CD4-positive, alpha-beta T cell treated with Interleukin-12 subunit alpha and Interleukin-12 subunit beta, for 1 hour (primary cell): Measurements from ENCODE around the gene DDX47.
"Not testable (repeated sequence)": the region's sequence is repeated elsewhere in the genome, so short reads cannot be mapped to it uniquely, and the experiment has no call there.

Experiments used
- DNase-seq: peaks from one replicate; pipeline ENCODE4 v3.0.0-alpha.2; 2020

DDX47 gene

DNA sequence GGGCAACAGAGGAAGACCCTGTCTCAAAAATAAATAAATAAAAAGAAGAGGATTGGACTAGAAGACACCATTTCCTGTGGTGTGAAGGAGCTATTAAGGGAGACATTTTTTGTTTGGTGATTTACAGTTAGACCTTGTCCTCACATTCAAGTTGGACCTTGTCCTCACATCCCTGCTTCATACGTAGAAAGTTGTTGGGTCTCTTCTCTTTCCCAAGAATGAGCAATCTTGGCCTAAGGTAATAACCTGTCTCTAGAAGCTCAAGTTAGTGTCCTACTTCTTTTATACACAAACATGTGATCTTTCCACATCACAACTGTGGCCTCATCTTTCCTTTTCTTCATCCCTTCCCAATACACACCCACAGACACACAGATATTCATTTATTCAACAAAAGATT lies 14.7 kb upstream of the DDX47 start:
- no peak for DNase-seq

DNA sequence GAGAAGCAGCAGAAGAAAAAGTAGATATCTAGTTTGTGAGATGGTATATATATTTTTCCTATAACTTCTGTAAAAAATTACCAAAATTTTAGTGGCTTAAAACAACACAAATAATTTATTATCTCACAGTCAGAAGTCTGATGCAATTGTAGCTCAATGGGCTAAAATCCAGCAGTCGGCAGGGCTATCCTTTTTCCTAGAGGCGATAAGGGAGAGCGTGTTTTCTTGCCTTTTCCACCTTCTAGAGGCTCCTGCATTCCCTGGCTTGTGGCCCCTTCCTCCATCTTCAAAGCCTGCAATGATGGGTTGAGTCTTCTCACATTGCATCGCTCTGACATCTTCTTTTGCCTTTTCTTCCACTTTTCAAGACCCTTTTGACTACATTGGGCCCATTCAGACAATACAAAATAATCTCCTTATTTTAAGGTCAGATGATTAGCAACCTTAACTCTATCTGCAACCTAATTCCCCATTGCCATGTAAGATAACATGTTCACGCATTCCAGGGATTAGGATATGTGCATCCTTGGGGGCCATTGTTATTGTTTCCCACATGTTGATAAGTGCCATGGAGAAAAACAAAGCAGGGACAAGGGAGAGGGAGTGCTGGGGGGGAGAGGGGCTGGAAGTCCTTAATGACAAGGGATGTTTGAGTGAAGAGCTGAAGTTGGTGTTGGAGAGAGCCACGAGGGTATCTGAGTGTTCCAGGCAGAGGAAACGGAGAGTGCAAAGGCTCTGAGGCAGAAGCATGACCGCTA lies 13.8 kb upstream of the DDX47 start:
- DNase-seq: no peak

DNA sequence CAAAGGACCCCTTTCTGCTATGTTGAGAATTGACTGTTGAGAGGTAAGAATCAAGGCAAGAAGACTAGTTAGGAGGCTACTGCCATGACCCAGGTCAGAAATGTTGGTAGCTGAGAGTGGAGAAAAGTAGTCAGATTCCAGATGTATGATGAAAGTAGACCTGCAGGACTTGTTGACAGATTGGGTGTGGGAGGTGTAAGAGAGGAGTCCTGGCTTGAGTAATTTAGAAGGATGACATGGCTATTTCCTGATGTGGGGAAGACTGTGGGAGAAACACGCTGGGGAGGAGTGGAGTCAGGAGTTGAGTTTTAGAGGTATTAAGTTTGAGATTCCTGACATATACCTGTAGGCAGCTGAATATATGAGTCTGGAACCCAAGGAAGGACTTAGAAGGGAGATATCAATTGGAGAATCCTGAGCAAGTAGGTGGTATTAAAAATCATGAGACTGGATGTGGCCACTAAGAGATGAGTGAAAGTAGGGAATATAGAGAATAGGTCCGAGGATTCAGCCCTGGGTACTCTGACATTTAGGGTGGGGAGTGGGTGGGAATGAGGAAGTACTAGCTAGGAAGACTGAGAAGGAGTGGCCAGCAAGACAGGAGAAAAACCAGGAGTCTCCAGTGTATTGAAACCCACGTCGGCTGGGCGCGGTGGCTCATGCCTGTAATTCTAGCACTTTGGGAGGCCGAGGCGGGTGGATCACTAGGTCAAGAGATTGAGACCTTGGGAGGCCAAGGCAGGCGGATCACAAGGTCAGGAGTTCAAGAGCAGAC lies 12.6 kb upstream of the DDX47 start:
- no peak for DNase-seq

DNA sequence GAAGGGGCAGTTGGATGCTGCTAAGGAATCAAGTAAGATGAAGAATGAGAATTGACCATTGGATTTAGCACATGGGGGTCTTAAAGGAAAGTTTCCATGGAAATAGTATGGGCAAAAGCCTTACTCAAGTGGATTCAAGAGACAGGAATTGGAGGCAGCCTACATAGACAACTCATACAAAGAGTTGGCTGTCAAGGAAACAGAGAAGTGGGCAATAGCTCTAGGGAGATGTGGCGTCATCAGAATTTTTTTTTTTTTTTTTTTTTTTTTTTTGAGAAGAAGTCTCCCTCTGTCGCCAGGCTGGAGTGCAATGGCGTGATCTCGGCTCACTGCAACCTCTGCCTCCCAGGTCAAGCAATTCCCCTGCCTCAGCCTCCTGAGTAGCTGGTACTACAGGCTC lies 11.5 kb upstream of the DDX47 start:
- not testable (repeated sequence) for DNase-seq

DNA sequence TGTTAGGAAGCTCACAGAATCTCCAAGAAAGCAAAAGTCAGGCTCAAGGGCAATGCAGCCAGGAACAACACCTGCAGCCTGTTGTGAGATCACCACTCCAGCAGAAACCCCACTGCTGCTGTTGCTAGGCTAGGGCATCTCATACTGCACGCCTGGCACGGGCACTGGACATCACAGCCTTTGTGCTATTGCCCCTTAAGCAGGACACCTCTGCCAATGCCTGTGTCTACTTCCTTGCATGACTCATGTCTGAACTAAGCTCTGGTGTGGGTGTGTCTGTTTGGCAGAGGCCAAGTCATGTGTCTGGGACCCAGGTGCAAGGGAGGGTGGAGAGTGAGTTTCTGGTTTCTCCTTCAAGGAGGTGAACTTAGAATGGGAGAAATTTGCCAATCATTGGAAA lies 10.0 kb upstream of the DDX47 start:
- DNase-seq: peak; percentile 44

DNA sequence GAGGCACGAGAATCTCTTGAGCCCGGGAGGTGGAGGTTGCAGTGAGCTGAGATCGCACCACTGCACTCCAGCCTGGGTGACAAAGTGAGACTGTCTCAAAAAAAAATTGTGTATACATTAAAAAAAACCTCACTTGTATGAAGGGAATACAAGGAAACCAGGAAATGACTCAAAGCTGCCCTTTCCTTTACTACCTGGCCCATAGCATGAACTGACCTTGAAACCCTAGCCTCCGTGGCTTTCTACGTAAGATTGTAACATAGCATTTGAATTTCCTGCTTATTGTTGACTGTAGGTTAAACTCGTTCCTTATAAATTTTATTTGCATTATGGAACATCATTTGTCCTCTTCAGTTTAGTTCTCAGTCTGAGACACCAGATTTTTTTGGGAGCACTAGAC lies 9.1 kb upstream of the DDX47 start:
- DNase-seq: no peak

DNA sequence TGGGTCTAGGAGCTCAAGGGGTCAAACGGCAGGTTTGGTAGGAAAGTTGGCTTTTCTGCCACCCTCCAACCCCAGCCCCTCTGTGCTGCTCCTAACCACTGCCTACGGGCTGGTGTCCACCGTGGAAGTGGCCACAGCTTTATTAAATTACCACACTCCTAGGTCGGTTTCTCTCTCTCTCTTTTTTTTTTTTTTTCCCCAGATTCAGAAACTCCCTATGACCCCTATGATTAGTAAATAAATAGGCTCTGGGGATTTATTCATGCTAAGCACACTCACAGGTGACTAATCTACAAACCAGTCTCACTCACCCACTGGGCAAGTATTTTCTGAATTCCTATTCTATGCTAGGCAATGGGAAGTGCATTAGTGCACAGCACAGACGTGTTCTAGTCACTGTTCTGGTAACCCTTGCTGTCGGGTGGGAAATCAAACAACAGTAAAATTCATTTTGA lies 8.7 kb upstream of the DDX47 start:
- DNase-seq: no peak

DNA sequence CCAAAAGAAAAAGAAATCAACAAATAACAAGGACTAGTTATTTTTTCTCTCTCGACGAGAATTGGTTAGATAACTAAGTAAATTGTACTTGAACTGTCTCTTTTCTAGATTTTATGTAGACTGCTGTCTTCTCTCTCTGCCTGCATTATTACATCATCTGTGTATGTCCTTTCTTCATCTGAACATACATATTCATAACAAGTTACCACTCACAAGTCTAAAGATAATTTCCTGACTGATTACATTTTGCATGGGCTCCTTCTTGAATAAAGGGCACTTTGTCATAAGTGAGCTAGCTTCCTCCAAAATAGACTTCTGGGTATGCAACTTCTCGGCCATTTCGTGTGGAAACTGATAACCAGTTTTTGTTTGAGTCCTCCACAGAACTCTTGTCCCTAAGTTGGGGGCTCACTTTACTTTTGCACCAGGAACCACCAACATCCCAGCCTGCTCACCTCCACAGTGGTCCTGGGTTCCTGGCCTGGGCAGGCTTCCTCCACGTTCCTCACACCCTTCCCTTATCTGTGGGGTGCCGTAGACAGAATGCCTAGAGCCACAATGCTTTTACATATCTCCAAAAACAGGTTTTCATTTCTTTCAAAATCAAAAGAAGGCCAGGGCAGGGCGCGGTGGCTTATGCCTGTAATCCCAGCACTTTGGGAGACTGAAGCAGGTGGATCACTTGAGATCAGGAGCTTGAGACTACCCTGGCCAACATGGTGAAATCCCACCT lies 6.2 kb upstream of the DDX47 start:
- no peak for DNase-seq

DNA sequence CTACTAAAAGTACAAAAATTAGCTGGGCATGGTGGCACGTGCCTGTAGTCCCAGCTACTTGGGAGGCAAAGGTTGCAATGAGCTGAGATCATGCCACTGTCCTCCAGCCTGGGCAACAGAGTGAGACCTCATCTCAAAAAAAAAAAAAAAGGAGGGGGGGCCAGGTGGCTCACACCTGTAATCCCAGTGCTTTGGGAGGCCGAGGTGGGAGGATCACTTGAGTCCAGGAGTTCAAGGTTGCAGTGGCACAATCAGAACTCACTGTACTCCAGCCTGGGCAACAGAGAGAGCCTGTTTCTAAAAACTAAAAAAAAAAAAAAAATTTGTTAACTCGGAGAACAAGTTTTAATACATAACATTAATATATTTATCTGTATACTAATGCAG lies 5.6 kb upstream of the DDX47 start:
- not testable (repeated sequence) for DNase-seq

DNA sequence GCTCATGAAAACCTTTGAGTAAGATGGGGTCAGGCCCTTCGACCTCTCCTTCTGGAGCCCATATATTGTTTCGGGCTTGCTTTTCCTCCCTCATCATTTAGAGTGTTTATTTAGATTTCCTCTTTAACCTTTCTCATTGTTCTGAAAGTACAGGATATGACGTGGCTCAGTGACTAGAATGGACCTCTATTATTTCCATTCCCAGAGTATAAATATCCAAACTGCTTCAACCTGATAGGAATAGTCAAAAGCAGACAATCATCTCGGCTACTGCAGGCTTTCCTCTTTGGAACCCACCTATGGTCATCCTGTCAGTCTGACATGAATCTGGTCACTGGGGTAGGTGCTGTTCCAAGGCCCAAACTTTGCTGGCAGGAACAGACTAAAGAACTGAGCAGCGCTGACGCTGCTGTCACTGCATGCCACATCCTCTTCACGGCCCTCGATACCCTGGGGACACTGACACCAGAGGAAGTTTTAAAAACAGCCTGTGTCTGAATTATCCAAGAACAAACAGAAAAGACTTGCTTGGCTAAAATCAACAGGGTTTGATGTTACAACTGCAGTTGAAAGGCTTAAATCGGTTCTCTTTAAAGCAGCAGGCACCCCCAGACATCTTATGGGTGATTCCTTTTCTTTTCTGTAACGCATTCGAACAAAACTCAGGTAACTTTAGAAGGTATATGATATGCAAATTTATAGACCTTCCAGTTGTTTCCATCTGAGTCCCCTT lies 5.0 kb upstream of the DDX47 start:
- peak; percentile 77 for DNase-seq

DNA sequence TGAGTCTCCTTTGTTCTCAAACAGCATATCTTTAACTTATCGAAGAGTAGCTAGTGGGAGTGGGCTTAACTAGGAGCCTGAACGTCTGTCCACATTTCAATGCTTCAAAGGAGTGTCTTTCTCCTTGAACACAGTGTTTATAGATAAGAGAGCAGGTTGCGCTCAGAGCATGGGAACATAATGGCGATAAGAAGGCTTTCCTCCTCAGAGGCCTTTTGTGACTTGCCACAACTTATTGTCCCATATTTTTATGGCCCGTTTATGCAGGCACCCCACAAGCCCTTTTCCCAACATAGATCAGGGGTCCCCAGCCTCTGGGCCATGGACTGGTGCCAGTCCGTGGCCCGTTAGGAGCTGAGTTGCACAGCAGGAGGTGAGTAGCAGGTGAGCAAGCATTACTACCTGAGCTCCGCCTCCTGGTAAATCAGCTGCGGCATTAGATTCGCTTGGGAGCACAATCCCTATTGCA lies 2.6 kb upstream of the DDX47 start:
- no peak for DNase-seq

DNA sequence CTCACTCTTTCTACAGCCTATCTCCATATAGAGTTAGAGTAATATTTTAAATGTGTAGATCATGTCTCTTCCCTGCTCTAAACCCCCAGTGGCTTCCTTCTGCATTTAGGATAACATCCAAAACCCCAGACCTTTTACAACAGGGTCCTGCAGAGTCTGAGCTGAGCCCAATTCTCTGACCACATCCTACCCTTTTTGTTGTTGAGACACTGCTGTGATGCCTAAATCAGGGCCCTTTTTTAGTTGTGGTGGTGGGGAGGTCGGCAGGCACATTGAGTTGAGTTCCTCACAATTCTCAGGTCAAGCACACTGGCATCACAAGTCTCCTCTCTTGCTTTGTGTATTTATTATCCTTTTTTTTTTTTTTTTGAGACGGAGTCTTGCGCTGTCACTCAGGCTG lies 1.8 kb upstream of the DDX47 start:
- DNase-seq: no peak

DNA sequence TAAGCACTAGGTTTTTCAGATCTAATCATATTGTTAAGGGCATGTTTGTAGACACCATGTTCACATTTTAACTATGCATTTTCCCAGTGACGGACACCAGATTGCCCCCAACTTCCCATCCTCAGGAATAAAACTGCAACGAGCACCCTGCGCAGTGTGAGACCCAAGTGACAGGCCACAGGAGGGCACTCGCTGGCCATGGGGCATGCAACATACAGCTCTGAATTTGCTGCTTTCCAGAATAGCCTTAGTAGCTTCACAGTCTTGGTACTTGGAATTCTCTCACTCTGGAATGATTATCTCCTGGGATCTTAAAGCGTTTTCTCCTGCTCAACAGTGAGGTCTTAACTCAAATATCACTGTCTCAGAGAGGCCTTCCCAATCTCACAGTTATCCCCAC lies 972 bp upstream of the DDX47 start:
- no peak for DNase-seq

DNA sequence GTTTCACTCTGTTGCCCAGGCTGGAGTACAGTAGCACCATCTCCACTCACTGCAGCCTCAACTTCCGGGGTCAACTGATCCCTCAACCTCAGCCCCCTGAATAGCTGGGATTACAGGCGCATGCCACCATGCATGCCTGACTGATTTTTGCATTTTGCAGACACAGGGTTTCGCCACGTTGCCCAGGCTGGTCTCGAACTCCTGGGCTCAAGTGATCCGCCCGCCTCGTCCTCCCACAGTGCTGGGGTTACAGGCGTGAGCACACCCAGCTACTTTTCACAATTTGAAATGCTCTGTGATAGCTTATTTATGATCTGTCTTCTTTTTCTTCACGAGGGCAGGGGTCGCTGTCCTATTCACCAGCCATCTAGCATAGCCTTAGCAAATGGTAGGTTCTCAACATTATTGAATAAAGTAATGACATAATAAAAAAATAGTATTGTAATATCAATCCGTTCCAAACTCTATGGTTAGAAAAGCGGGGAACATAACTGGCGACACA lies 477 bp upstream of the DDX47 start:
- no peak for DNase-seq

DNA sequence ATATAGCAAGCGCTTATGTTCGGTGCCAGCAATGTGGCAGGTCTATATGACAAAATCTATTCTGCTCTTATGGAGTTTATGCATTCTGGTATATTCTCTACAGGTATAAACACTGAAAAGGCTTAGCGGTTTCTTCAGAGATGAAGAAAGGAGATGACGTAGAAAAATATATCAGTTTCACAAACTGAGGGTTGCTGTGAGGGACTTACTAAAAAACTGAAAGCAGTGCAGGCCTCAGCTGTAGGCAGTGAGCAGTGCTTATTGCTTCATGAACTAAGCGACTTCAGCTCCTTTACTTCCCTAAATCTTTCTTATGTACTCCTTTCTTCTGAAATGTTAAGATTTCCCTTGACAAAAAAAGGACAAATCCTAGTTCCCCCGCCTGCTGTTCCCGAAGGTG lies 4.5 kb downstream of the DDX47 start:
- no peak for DNase-seq

DNA sequence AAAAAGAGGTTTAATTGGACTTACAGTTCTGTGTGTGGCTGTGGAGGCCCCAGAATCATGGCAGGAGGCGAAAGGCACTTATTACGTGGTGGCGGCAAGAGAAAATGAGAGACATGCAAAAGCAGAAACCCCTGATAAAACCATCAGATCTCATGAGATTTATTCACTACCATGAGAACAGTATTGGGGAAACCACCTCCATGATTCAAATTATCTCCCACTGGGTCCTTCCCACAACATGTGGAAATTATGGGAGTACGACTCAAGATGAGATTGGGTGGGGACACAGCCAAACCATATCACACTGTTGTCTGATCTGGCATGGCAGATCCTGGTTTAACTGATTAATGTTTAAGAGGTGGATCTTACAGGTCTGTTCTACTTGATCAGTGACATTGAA lies 5.6 kb downstream of the DDX47 start:
- no peak for DNase-seq

DNA sequence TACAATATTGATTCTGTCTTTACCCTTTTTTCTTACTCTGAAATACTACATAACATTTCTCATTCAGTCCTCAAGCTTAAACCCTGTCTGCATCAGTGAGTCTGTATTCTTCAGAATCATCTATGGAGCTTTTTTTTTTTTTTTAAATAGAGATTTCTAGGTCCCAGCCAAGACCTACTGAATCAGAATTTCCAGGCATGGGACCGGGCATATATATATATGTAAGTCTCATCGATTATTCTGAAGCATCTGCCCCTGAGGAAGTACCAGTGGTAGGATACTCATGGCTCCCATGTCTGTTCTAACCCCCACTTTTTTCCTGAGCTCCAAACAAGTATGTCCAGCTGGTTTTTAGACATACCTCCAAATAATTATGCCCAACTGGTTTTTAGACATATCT lies 6.1 kb downstream of the DDX47 start:
- no peak for DNase-seq

DNA sequence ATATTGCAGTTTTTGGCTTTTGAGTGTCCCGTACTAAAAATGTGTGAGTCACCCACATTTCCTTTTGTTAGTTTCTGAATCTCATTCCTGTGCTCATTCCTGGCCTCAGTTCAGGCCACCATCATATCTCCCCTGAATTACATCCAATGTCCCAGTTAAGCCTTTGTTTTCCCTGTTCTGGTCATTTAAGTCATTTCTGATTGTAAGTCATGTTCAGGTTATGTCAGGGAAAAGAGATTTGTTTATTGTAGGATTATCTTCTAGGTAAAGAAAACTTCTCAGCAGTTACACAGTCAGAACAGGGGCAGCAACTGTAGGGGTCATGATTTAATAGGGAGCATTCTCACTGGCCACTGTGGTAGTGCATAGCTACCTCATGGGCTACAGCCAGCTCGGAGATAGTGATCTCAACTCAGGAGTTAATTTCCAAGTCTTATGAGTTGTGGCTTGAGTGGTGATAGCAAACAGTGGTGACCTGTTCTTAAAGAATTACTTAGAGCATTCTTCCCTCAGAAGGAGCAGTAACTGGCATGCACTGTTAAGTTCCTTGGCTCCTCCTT lies 6.7 kb downstream of the DDX47 start:
- no peak for DNase-seq

DNA sequence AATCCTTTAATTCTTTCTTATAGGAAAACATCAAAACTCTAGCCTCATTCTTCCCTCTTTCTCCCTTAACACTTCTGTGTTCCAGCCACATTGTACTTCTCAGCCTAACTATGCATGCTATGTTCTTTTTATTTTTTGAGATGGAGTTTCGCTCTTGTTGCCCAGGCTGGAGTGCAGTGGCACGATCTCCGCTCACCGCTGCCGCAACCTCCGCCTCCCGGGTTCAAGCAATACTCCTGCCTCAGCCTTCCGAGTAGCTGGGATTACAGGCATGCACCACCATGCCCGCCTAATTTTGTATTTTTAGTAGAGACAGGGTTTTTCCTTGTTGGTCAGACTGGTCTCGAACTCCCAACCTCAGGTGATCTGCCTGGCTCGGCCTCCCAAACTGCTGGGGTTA lies 7.2 kb downstream of the DDX47 start:
- DNase-seq: not testable (repeated sequence)

DNA sequence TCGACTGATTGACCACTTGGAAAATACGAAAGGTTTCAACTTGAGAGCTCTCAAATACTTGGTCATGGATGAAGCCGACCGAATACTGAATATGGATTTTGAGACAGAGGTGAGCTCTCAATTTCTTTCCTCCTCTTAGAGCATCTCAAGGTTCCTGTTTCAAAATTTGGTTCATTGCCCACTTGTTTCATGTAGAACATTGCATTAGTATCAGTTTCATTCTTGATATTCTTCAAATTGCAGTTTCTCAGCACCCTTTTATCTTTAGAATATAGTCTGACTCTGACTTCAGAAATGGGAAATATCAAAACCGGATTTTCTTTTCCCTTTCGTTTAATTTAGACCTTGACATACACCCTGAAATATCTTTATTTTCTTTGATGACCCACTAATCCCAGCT lies 8.8 kb downstream of the DDX47 start:
- no peak for DNase-seq

DNA sequence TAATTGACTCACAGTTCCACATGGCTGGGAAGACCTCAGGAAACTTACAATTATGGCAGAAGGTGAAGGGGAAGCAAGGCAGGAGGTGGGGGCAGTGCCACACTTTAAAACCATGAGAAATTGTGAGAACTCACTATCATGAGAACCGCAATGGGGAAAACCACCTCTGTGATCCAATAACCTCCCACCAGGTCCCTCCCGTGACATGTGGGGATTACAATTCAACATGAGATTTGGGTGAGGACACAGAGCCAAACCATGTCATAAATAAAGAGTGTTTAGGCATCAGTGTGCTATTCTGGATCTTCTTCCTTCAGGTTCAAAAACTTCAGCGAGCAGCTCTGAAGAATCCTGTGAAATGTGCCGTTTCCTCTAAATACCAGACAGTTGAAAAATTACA lies 9.7 kb downstream of the DDX47 start:
- no peak for DNase-seq

DNA sequence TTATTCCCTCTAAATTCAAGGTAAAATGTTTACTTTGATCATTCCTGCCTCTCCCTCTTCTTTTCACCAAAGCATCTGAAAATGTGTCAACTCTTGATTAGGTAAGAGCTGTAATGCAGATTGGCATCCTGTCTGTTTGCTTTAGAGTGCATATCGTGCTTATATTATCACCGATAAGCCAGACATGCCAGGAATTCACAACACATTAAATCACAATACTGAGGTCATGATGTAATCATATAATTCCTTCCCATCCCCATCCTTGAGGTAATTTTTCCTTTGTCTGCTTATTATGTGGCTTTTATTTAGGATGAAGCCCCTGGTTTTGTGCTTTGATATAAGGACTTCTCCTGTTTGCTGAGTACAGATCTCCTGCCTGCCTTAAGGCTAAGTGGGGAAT lies 10.2 kb downstream of the DDX47 start:
- DNase-seq: no peak

DNA sequence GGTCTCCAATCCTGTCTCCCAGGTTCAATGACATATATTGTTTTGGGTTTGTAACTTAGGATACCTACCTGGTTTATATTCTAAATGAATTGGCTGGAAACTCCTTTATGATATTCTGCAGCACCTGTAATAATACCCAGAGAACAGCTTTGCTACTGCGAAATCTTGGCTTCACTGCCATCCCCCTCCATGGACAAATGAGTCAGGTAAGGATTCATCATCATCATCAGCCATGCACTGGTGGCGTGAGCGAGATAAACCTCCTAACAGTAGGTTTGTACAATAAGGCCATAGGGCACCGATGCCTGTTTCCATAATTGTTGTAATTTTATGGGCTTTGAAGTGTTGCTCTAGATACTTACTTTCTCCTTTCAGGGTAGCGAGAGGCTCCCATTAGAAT lies 10.7 kb downstream of the DDX47 start:
- no peak for DNase-seq
